ENCODE measurements around the gene STC2.

Gene STC2

GRCh38 chr5:173291722-173292658 is 36.2 kb downstream of the STC2 start:
- peaks cover 24% of the 10 kb centered on the region for H3K27me3 ChIP-seq (ENCODE audit: insufficient read depth, poor library complexity, severe bottlenecking)
- no peak overlapping the region for H3K27ac ChIP-seq (replicated peaks)
- H3K4me3 ChIP-seq (replicated peaks; ENCODE audit: insufficient read depth, low read length), result no peak overlapping the region
- TF ChIP-seq GABPA (IDR thresholded peaks at IDR 0.05; ENCODE audit: low read depth), result no peak
- DNase-seq (ENCODE audit: low read depth in 1 of 2, low spot score in 1 of 2), result no peak

GRCh38 chr5:173290477-173291131 is 37.6 kb downstream of the STC2 start:
- no peak for TF ChIP-seq SPI1 (IDR thresholded peaks at IDR 0.05; ENCODE audit: borderline replicate concordance, low read depth)
- no peak for TF ChIP-seq REST (IDR thresholded peaks at IDR 0.05; ENCODE audit: insufficient replicate concordance, low read depth)
- TF ChIP-seq GABPA (IDR thresholded peaks at IDR 0.05; ENCODE audit: low read depth), result no peak
- TF ChIP-seq POLR2AphosphoS5 (IDR thresholded peaks at IDR 0.05; ENCODE audit: low read depth), result no peak
- TF ChIP-seq CTCF (IDR thresholded peaks at IDR 0.05; ENCODE audit: insufficient read depth, low read length), result no peak
- DNase-seq (ENCODE audit: low read depth in 1 of 2, low spot score in 1 of 2), result no peak
- H3K4me3 ChIP-seq (replicated peaks; ENCODE audit: insufficient read depth, low read length), result no peak overlapping the region
- H3K27ac ChIP-seq (replicated peaks), result no peak overlapping the region
- H3K27me3 ChIP-seq (ENCODE audit: insufficient read depth, poor library complexity, severe bottlenecking), result peaks cover 30% of the 10 kb centered on the region

- no peak overlapping the region for H3K27ac ChIP-seq (replicated peaks)
- TF ChIP-seq POLR2AphosphoS5 (IDR thresholded peaks at IDR 0.05; ENCODE audit: low read depth), result no peak
- TF ChIP-seq SPI1 (IDR thresholded peaks at IDR 0.05; ENCODE audit: borderline replicate concordance, low read depth), result no peak
- no peak for TF ChIP-seq REST (IDR thresholded peaks at IDR 0.05; ENCODE audit: insufficient replicate concordance, low read depth)
- no peak for TF ChIP-seq GABPA (IDR thresholded peaks at IDR 0.05; ENCODE audit: low read depth)
- TF ChIP-seq CTCF (IDR thresholded peaks at IDR 0.05; ENCODE audit: insufficient read depth, low read length), result no peak
- peaks cover 32% of the 10 kb centered on the region for H3K27me3 ChIP-seq (ENCODE audit: insufficient read depth, poor library complexity, severe bottlenecking)
- H3K4me3 ChIP-seq (replicated peaks; ENCODE audit: insufficient read depth, low read length), result no peak overlapping the region
- DNase-seq (ENCODE audit: low read depth in 1 of 2, low spot score in 1 of 2), result no peak
These were observed 38.8 kb downstream of the STC2 start for GRCh38 chr5:173289372-173289771.

- no peak overlapping the region for H3K4me3 ChIP-seq (replicated peaks; ENCODE audit: insufficient read depth, low read length)
- no peak for DNase-seq (ENCODE audit: low read depth in 1 of 2, low spot score in 1 of 2)
- H3K27me3 ChIP-seq (ENCODE audit: insufficient read depth, poor library complexity, severe bottlenecking), result peaks cover 37% of the 10 kb centered on the region
- no peak overlapping the region for H3K27ac ChIP-seq (replicated peaks)
- no peak for TF ChIP-seq SPI1 (IDR thresholded peaks at IDR 0.05; ENCODE audit: borderline replicate concordance, low read depth)
- TF ChIP-seq CTCF (IDR thresholded peaks at IDR 0.05; ENCODE audit: insufficient read depth, low read length), result no peak
- TF ChIP-seq REST (IDR thresholded peaks at IDR 0.05; ENCODE audit: insufficient replicate concordance, low read depth), result no peak
- TF ChIP-seq POLR2AphosphoS5 (IDR thresholded peaks at IDR 0.05; ENCODE audit: low read depth), result no peak
- TF ChIP-seq GABPA (IDR thresholded peaks at IDR 0.05; ENCODE audit: low read depth), result no peak
These were observed 39.6 kb downstream of the STC2 start for GRCh38 chr5:173288632-173289031.

Measured in HL-60 (cell line).